ENCODE measurements around the gene C16orf78.

The C16orf78 gene

GRCh38 chr16:49436181-49436580 lies 62.6 kb downstream of the C16orf78 start:
- no peak for TF ChIP-seq CTCF (IDR thresholded peaks at IDR 0.05; ENCODE audit: low read depth, low read length, missing control alignments)
- in situ Hi-C loops (cut with HindIII; ENCODE audit: low pct_ligation_motif_present, low sequenced_read_pairs), result no loop called here
- DNase-seq, result no peak
- H3K4me3 ChIP-seq (ENCODE audit: low read depth, low read length), result no peak overlapping the region
- H3K36me3 ChIP-seq (replicated peaks), result no peaks in the 10 kb centered on the region
- H3K27ac ChIP-seq, result no peak overlapping the region
- H3K27me3 ChIP-seq (replicated peaks), result no peaks in the 10 kb centered on the region

- Histone ChIP-seq H3K4me3 (ENCODE audit: low read depth, low read length) (no peak overlapping the region), H3K36me3 (replicated peaks) (no peaks in the 10 kb centered on the region), H3K27ac (no peak overlapping the region), H3K27me3 (replicated peaks) (peaks cover 2% of the 10 kb centered on the region)
- no peak for DNase-seq
- TF ChIP-seq CTCF (IDR thresholded peaks at IDR 0.05; ENCODE audit: low read depth, low read length, missing control alignments), result no peak
- in situ Hi-C loops (cut with HindIII; ENCODE audit: low pct_ligation_motif_present, low sequenced_read_pairs), result no loop called here
Measured at GRCh38 chr16:49437344-49437743, 63.7 kb downstream of the C16orf78 start.

- no peaks in the 10 kb centered on the region for H3K36me3 ChIP-seq (replicated peaks)
- H3K27me3 ChIP-seq (replicated peaks), result peaks cover 2% of the 10 kb centered on the region
- in situ Hi-C loops (cut with HindIII; ENCODE audit: low pct_ligation_motif_present, low sequenced_read_pairs), result no loop called here
- H3K4me3 ChIP-seq (ENCODE audit: low read depth, low read length), result no peak overlapping the region
- H3K27ac ChIP-seq, result no peak overlapping the region
- no peak for TF ChIP-seq CTCF (IDR thresholded peaks at IDR 0.05; ENCODE audit: low read depth, low read length, missing control alignments)
- DNase-seq, result no peak
Measured at GRCh38 chr16:49439050-49439449, 65.4 kb downstream of the C16orf78 start.

GRCh38 chr16:49439676-49440075 lies 66.1 kb downstream of the C16orf78 start:
- TF ChIP-seq CTCF (IDR thresholded peaks at IDR 0.05; ENCODE audit: low read depth, low read length, missing control alignments), result no peak
- DNase-seq, result no peak
- Histone ChIP-seq H3K4me3 (ENCODE audit: low read depth, low read length) (no peak overlapping the region), H3K27ac (no peak overlapping the region), H3K27me3 (replicated peaks) (peaks cover 2% of the 10 kb centered on the region), H3K36me3 (replicated peaks) (no peaks in the 10 kb centered on the region)
- in situ Hi-C loops (cut with HindIII; ENCODE audit: low pct_ligation_motif_present, low sequenced_read_pairs), result no loop called here

- no peak overlapping the region for H3K27ac ChIP-seq
- H3K27me3 ChIP-seq (replicated peaks), result peaks cover 2% of the 10 kb centered on the region
- DNase-seq, result no peak
- in situ Hi-C loops (cut with HindIII; ENCODE audit: low pct_ligation_motif_present, low sequenced_read_pairs), result no loop called here
- H3K36me3 ChIP-seq (replicated peaks), result no peaks in the 10 kb centered on the region
- H3K4me3 ChIP-seq (ENCODE audit: low read depth, low read length), result no peak overlapping the region
- TF ChIP-seq CTCF (IDR thresholded peaks at IDR 0.05; ENCODE audit: low read depth, low read length, missing control alignments), result no peak
Measured at GRCh38 chr16:49440156-49441065, 66.8 kb downstream of the C16orf78 start.

Measured in brain microvascular endothelial cell (primary cell).